A673 (cell line): ENCODE results near the gene AMER2.

ENCODE experiments used
- CTCF ChIP-seq: fragments of 300-800, 200-600 bp; sonication (generic); conservative IDR thresholded peaks from 2 replicates; pipeline ENCODE4 v1.5.1; 2017; ENCODE audit warnings: low read depth, mild to moderate bottlenecking, antibody characterized with exemption, low read length, moderate library complexity, mixed read lengths
- EZH2 ChIP-seq: fragments of 200-600 bp; sonication (generic); IDR thresholded peaks from 2 replicates; pipeline ENCODE4 v1.6.1; 2017; ENCODE audit warnings: borderline replicate concordance, low read depth, mild to moderate bottlenecking, mixed read lengths, antibody characterized with exemption, low read length; ENCODE audit not compliant: poor library complexity, severe bottlenecking

- TF ChIP-seq CTCF: no peak
- TF ChIP-seq EZH2: no peak
Observed at GRCh38 chr13:25179832-25180774, 8.0 kb upstream of the AMER2 start.
